ENCODE results near the gene LRPAP1. TPM values are rescaled to one million over a fixed set of nuclear protein-coding genes. Genes with fewer than 3 reads are reported as not detected.

Gene LRPAP1
- total RNA-seq, 1 donor from 2014 or later: 53.7 TPM

DNA sequence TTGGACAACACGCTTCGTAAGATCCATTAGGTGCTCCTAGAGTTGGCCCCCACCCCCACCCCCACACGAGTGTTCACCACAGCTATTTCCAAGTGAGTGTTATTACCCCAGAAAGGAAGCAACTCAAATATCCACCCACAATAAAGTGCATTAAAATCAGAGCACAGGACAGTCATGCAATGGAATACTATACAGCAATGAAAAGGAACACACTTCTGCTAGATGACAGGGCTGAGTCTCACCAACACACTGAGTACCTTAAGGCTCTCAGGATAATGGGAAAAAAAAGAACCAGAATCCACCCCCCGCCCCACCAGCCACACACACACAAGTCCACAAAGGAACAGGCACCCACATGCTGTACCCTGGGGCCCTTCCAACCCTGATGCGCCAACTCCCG is 21.0 kb downstream of the LRPAP1 start:
- Histone ChIP-seq H3K27me3 (ENCODE audit: control insufficient read depth, insufficient read depth, low read length) (no peaks in the 10 kb centered on the region), H3K4me3 (ENCODE audit: low read depth, low read length) (no peak overlapping the region), H3K36me3 (ENCODE audit: control insufficient read depth, insufficient read depth, low read length) (peaks cover 39% of the 10 kb centered on the region)
- no peak for FAIRE-seq
- no peak for DNase-seq (ENCODE audit: low read depth)
- TF ChIP-seq, protein P1, sequence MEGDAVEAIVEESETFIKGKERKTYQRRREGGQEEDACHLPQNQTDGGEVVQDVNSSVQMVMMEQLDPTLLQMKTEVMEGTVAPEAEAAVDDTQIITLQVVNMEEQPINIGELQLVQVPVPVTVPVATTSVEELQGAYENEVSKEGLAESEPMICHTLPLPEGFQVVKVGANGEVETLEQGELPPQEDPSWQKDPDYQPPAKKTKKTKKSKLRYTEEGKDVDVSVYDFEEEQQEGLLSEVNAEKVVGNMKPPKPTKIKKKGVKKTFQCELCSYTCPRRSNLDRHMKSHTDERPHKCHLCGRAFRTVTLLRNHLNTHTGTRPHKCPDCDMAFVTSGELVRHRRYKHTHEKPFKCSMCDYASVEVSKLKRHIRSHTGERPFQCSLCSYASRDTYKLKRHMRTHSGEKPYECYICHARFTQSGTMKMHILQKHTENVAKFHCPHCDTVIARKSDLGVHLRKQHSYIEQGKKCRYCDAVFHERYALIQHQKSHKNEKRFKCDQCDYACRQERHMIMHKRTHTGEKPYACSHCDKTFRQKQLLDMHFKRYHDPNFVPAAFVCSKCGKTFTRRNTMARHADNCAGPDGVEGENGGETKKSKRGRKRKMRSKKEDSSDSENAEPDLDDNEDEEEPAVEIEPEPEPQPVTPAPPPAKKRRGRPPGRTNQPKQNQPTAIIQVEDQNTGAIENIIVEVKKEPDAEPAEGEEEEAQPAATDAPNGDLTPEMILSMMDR (IDR thresholded peaks at IDR 0.05; ENCODE audit: insufficient read depth, low read length, severe bottlenecking): no peak

DNA sequence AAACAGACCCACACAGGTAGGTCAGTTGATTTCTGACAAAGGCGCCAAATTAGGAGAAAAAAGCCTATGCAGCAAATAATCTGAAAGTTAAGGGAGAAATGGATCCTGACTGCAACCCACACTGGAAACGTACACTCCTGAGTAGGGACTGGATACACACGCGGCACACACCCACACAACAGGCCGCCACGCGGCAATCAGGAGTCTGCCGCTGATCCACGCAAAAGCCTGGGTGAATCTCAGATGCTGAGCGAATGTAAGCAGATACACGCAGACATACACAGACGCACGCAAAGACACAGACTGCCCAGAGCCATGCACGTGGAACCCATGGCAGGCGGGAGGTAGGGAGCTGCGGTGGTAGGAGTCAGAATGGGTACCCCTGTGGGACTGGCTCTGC is 21.7 kb downstream of the LRPAP1 start:
- peaks cover 36% of the 10 kb centered on the region for H3K36me3 ChIP-seq (ENCODE audit: control insufficient read depth, insufficient read depth, low read length)
- no peak overlapping the region for H3K4me3 ChIP-seq (ENCODE audit: low read depth, low read length)
- DNase-seq (ENCODE audit: low read depth): no peak
- H3K27me3 ChIP-seq (ENCODE audit: control insufficient read depth, insufficient read depth, low read length): no peaks in the 10 kb centered on the region
- FAIRE-seq: peak; percentile 40
- TF ChIP-seq, protein P1 (IDR thresholded peaks at IDR 0.05; ENCODE audit: insufficient read depth, low read length, severe bottlenecking): no peak

DNA sequence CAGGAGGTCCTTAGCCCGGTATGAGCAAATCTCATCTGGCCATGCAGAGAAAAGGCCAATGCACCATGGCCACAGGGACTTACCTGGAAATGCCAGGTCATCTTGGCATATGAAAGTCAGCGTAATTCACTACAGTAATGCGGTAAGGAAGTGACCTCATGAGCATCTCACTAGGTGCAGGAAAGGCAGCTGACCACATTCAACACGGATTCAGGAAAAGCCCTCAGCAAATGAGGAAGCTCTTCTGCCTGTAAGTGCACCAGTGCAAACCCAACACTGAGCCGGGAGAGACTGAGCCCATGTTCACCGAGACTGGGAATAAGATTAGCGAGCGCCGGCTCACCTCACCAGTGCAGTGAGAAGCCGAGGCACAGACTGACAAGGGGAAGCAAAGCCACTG is 23.7 kb downstream of the LRPAP1 start:
- FAIRE-seq (no peak), DNase-seq (ENCODE audit: low read depth) (no peak)
- Histone ChIP-seq H3K4me3 (ENCODE audit: low read depth, low read length) (no peak overlapping the region), H3K36me3 (ENCODE audit: control insufficient read depth, insufficient read depth, low read length) (peaks cover 30% of the 10 kb centered on the region), H3K27me3 (ENCODE audit: control insufficient read depth, insufficient read depth, low read length) (no peaks in the 10 kb centered on the region)
- TF ChIP-seq, protein P1 (IDR thresholded peaks at IDR 0.05; ENCODE audit: insufficient read depth, low read length, severe bottlenecking): no peak

DNA sequence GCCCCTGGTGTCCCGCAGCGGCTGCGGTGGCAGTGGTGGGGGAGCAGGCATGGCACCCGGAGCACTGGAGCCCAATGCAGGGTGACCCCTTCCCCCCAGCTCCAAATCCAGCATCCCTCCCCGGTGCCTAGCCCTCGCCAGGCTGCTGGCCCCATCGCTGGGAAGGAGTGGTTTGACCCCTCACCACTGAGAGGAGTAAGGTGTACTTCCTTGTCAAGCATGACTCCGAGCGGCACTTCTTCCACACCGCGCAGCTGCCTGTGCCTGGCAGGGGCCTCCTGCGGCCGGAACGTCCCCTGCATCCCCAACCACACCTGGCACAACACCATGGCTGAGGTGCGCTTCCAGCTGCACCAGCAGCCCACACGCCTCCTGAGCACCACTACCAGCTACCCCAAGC is 27.0 kb downstream of the LRPAP1 start:
- H3K36me3 ChIP-seq (ENCODE audit: control insufficient read depth, insufficient read depth, low read length): peaks cover 22% of the 10 kb centered on the region
- TF ChIP-seq, protein P1 (IDR thresholded peaks at IDR 0.05; ENCODE audit: insufficient read depth, low read length, severe bottlenecking): no peak
- no peaks in the 10 kb centered on the region for H3K27me3 ChIP-seq (ENCODE audit: control insufficient read depth, insufficient read depth, low read length)
- DNase-seq (ENCODE audit: low read depth): no peak
- FAIRE-seq: no peak
- no peak overlapping the region for H3K4me3 ChIP-seq (ENCODE audit: low read depth, low read length)

DNA sequence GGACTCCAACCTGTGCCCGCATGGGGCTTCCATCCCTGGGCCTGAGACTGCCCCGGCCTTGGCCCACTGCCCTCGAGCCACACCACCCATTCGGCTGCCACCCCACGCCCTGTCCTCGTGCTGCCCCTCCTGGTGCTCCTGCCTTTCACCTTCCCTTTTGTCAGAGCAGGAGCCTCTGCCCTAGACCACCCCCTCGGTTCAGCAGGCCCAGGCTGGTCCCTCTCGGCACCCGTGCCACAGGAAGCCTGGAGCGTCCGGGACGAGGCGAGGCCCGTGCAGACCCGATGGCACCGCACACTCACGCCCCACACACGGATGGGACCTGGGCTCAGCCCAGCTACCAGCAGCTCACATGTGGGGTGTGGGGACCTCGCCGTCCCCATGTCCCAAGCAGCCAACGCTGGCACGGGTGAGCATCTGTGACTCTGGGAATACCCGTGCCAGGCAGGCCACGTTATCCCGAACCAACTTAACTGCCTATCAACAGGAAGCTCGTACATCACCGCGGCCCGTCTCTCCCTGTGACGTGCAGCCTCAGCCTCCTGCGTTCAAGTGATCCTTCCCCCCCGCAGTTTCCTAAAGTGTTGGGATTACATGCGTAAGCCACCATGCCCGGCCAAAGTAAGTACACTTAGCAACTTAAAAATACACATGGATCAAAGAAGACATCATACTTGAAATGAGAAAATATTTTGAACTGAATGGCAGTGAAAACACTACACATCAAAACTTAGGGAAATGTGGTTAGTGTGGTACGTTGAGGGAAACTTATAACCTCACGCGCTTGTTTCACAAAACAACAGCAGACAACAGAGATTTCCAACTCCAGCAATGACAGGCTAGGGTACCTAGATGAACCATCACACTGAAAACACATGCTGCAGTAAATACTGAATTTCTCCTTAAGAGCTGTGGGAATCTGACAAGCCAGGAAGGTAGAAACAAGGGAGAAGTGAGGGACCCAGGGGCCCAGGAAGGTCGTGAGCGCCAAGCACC is 29.0 kb downstream of the LRPAP1 start:
- TF ChIP-seq, protein P1 (IDR thresholded peaks at IDR 0.05; ENCODE audit: insufficient read depth, low read length, severe bottlenecking): no peak
- no peaks in the 10 kb centered on the region for H3K27me3 ChIP-seq (ENCODE audit: control insufficient read depth, insufficient read depth, low read length)
- DNase-seq (ENCODE audit: low read depth) (no peak), FAIRE-seq (no peak)
- H3K36me3 ChIP-seq (ENCODE audit: control insufficient read depth, insufficient read depth, low read length): peaks cover 14% of the 10 kb centered on the region
- H3K4me3 ChIP-seq (ENCODE audit: low read depth, low read length): no peak overlapping the region

Measured in bronchial epithelial cell (primary cell).